ENCODE measurements around the gene ZNF784. TPM values are rescaled to one million over a fixed set of nuclear protein-coding genes. Genes with fewer than 3 reads are reported as not detected.

ZNF784 gene
- total and polyA plus RNA-seq, 2 of the 13 experiments (the other 11 are each of a cell fraction or from before 2014, with no cell fraction given), result 4.1 to 4.2 TPM

GRCh38 chr19:55601084-55601483, 23.3 kb downstream of the ZNF784 start (continued):
- TF ChIP-seq ZBTB3 (CRISPR knock-in tag; IDR thresholded peaks at IDR 0.05; ENCODE audit: borderline replicate concordance, low read depth) (no peak), ATF6 (CRISPR knock-in tag; conservative IDR thresholded peaks at IDR 0.05) (no peak), ZNF280D (CRISPR knock-in tag; IDR thresholded peaks at IDR 0.05) (no peak), TGIF2 (CRISPR knock-in tag; IDR thresholded peaks at IDR 0.05) (no peak), LRRFIP1 (CRISPR knock-in tag; conservative IDR thresholded peaks at IDR 0.05) (no peak), ZNF605 (CRISPR knock-in tag; IDR thresholded peaks at IDR 0.05) (peak; percentile 4; the same call in 1 of the 2 replicates), SKIL (CRISPR knock-in tag; IDR thresholded peaks at IDR 0.05; ENCODE audit: borderline replicate concordance) (no peak), PLSCR1 (CRISPR knock-in tag; IDR thresholded peaks at IDR 0.05; ENCODE audit: borderline replicate concordance) (no peak), ZNF33A (CRISPR knock-in tag; IDR thresholded peaks at IDR 0.05; ENCODE audit: borderline replicate concordance) (no peak), ZNF101 (CRISPR knock-in tag; IDR thresholded peaks at IDR 0.05; ENCODE audit: borderline replicate concordance, low read depth) (no peak), ZNF678 (CRISPR knock-in tag; IDR thresholded peaks at IDR 0.05) (no peak), TRIM22 (IDR thresholded peaks at IDR 0.05) (no peak), RFX5 (IDR thresholded peaks at IDR 0.05; ENCODE audit: low read depth, low read length) (no peak), TAF1 (CRISPR knock-in tag; IDR thresholded peaks at IDR 0.05) (no peak), ZNF7 (CRISPR knock-in tag; IDR thresholded peaks at IDR 0.05) (no peak), ZNF235 (CRISPR knock-in tag; IDR thresholded peaks at IDR 0.05; ENCODE audit: borderline replicate concordance) (no peak), ZNF616 (CRISPR knock-in tag; IDR thresholded peaks at IDR 0.05; ENCODE audit: low read depth) (no peak), JUN (CRISPR knock-in tag; IDR thresholded peaks at IDR 0.05) (no peak), XBP1 (CRISPR knock-in tag; IDR thresholded peaks at IDR 0.05) (no peak)

All from HepG2 (cell line).